Stimulated activated CD4-positive, alpha-beta T cell treated with anti-CD3 and anti-CD28 coated beads, Interleukin-2, amount 100 ng/mL, for 4 hours (primary cell): ENCODE data around the gene EDARADD.
"Not testable (repeated sequence)": the region's sequence is repeated elsewhere in the genome, so short reads cannot be mapped to it uniquely, and the experiment has no call there.

ENCODE experiments used
- DNase-seq: peaks from one replicate; pipeline ENCODE4 v3.0.0-alpha.2; 2020; ENCODE audit warnings: low read depth

Gene EDARADD

DNA sequence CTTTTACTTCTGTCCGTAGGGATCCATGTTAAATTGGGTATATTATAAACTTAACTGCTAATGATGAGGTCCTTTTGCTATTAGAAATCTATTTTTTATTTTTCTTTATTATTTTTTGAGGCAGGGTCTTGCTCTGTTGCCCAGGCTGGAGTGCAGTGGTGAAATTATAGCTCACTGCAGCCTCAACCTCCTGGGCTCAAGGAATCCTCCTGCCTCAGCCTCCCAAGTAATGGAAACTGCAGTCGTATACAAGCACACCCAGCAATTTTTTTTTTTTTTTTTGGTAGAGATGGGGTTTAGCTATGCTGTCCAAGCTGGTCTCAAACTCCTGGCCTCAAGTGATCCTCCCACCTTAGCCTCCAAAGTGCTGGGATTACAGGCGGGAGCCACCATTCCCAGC is 95.1 kb downstream of the EDARADD start:
- not testable (repeated sequence) for DNase-seq

DNA sequence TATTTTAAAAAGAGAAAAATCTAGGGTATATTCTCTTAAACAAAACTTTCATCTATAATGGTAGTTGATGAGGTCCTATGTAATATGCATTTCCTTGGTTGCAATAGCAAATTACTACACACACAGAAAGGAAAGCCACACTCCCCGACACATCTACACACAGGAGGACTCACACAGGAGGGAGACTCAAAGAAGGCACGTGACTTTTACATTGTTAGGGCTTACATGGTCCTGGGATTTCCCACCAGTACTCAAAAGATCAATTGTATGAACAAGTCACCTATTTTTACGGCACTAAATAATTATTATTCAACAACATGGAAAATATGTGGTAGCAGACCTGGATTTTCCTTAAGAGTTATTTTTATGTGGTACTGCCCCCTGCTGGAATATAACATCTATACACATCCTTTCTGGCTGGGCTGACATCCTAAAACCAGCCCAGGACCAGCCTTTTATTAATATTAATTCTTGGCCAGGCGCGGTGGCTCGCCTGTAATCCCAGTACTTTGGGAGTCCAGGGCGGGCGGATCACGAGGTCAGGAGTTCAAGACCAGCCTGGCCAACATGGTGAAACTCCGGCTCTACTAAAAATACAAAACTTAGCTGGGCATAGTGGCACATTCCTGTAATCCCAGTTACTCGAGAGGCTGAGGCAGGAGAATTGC is 95.8 kb downstream of the EDARADD start:
- DNase-seq: no peak

DNA sequence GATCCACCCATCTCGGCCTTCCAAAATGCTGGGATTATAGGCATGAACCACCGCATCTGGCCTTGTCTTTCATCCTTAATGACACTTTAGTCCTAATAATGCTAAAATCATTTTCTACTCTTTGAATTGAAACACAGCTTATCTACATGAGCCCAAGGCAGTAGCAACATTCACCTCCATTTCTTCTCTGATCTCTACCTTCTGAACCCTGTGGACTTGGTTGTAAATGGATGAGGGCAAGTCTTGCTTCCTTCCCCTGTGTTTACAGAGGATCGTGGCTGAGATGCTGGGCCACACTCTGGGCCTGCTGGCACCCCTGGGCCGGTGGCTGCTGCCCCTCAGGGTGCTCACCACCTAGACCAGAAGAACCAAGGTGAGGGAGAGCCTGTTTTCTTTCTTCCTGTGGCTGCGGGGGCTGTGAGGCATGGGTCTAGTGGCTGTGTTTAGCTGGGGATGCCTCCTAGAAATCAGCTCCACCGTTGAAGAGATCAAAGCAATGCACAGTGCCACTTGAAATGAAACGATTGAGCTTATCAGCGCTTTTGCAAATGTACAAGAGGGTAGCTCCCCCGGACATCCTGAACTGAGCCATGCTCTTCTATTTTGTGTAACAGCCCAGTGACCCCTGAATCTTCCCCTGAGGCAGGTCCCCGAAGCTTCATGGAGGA is 97.5 kb downstream of the EDARADD start:
- DNase-seq: no peak

DNA sequence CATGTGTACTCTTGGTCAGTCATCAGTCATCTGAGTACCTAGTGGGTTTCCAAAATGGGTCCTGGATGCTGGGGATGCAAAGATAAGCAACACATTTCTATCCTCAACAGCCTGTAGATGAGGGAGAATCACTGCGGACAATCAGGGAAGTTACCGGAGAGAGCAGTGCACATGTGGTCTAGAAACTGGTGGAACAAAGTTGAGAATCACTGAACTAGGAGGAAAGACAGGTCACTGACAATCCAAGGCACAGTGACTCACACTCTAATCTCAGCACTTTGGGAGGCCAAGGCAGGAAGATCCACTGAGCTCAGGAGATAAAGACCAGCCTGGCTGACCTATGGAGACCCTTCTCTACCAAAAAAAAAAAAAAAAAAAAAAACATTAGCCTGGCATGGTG is 98.3 kb downstream of the EDARADD start:
- no peak for DNase-seq

DNA sequence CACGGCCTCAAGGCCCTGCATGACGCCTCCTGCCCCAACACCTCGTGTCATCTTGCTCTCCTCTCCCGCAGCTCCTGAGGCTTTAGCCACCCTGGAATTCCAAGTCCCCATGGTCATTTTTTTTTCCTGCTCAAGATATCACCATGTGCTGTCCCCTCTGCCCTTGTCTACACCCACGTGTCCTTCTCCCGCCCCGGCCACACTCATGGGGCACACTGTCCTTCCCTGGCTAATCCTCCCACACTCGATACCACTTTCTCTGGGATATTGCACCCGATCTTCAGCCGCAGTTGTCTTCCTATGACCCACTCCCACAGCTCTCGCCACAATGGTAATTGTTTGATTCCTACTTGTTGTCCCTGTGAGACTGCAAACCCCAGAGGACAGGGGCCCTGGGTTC is 100.0 kb downstream of the EDARADD start:
- DNase-seq: no peak

DNA sequence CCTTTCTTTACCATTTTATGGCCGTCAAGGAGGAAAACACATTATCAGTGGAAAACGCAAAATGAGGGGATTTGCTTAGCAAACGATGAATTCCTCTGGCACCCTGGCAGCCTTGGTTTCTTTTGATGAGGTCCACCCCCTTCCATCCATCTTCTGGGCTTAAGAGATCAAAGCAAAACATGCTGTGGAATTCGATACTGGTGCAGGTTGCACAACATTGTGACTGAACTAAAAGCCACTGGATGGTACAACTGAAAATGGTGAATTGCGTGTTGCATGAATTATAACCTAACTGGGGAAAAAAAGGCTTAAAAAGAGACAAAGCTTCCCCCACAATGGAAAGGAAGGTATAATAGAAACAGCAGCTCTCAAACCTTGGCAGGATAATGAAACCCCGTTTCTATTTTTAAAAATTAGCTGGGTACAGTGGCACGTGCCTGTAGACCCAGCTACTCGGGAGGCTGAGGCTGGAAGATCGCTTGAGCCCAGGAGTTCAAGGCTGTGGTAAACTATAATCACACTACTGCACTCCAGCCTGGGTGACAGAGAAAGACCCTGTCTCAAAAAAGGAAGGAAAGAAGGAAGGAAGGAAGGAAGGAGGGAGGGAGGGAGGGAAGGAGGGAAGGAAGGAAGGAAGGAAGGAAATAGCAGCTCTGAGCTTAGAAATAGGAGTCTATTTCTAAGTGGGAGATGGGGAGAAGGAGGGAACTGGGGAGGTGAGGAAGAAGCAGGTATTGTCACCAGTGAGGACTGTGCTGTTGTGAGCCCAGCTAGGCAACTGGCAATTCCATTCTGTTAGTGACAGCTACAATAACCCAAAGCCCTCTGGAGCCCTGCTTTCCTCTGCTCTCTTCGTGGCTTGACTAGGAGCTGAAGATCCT is 100.7 kb downstream of the EDARADD start:
- no peak for DNase-seq

DNA sequence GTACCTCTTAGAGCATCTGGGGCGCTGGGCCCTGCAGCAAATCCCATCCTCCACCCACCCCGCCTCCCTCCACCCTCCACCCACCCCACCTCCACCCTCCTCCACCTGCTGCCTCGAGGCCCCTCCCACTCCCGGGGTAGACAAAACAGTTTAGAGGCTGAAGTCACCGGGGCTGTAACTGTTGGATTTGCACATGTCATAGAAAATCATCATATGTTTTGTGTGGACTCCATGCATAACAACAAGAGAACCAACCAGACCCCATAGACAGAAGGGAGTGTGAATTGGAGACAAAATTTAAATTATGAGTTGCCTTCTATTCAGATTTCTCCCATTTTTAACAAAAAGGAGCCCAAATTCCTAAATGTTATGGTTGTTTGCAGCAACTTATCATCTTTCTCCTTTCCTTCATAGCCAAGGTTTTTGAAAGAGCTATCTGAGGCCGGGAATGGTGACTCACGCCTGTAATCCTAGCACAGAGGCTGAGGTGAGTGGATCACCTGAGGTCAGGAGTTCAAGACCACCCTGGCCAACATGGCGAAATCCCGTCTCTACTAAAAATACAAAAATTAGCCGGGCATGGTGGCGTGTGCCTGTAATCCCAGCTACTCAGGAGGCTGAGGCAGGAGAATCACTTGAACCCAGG is 101.5 kb downstream of the EDARADD start:
- no peak for DNase-seq

DNA sequence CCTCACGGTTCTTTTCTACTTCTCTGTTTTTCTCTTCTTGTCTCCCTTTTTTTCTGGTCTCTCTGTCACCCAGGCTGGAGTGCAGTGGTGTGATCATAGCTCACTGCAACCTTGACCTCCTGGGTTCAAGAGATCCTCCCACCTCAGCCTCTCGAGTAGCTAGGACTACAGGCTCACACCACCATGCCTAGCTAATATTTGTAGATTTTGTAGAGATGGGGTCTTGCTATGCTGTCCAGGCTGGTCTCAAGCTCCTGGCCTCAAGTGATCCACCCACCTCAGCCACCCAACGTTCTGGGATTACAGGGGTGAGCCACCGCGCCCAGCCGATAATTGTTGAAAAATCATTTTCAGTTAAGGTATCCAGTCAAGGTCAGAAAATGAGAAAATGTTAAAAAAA is 103.8 kb downstream of the EDARADD start:
- DNase-seq: no peak

DNA sequence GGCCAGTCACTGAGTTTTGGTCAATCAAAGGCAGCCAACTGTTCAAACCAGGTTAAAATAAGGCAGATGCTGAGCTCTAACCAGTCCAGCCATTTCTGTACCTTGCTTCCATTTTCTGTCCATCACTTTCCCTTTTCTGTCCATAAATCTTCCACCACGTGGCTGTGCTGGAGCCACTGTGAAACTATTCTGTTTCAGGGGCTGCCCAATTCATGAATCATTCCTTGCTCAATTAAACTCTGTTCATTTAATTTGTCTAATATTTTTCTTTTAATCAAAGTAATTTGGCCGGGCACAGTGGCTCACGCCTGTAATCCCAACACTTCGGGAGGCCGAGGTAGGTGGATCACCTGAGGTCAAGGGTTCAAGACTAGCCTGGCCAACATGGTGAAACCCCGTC is 107.0 kb downstream of the EDARADD start:
- DNase-seq: no peak

DNA sequence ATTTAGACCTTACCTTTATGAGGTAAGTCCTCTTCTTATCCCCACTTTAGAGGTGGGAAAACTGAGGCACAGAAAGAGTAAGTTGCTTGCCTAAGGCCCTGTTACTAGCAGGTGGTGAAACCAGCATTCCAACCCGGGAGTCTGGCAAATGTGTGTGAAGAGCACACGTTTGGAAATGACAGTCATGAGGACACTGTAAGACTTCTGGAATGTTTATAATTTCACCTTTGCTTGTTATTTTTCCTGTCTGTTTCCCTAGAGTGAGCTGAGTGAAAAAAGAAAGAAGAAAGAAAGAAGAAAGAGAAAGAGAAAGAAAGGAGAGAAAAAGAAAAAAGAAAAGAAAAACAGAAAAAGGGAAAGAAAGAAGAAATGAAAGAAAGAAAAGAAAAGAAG is 108.5 kb downstream of the EDARADD start:
- DNase-seq: no peak

DNA sequence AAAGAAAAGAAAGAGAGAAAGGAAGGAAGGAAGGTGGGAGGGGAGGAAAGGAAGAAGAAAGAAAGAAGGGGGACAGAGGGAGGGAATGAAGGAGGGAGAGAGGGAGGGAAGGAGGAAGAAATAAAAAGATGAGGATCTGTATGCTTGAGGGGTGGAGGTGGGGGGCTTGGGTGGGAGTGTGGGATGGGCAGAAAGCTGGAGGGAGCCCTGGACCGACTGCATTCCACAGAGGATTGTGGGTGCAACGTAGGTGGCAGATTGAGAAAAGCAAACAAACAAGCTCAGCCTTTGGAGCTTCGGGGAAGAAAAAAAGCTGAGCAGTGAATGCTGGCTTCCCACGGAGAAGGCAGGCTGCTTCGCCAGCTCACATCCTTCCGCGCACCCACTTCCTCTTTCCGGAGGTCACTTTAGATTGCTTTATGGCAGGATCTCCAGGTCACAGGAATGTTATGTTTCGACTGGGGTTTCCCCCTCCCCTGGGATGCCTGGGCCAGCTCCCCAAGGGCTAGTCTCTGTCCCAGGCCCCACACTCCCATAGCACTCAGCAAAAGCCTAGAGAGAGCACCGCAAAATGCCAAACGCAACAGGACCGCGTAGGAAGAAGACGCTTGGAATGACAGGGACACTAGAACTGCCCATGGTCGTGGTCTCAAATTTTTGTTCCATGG is 109.0 kb downstream of the EDARADD start:
- no peak for DNase-seq

DNA sequence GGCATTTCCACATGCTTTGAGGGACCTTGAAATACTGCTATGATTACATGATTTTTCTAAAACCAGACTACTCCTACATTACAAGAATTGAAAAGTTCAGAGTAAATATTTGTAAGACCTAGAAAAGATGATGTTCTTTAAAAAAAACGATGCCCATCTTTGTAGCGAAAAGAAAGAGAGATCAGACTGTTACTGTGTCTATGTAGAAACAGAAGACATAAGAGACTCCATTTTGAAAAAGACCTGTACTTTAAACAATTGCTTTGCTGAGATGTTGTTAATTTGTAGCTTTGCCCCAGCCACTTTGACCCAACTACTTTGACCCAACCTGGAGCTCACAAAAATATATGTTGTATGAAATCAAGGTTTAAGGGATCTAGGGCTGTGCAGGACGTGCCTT is 110.3 kb downstream of the EDARADD start:
- DNase-seq: not testable (repeated sequence)

DNA sequence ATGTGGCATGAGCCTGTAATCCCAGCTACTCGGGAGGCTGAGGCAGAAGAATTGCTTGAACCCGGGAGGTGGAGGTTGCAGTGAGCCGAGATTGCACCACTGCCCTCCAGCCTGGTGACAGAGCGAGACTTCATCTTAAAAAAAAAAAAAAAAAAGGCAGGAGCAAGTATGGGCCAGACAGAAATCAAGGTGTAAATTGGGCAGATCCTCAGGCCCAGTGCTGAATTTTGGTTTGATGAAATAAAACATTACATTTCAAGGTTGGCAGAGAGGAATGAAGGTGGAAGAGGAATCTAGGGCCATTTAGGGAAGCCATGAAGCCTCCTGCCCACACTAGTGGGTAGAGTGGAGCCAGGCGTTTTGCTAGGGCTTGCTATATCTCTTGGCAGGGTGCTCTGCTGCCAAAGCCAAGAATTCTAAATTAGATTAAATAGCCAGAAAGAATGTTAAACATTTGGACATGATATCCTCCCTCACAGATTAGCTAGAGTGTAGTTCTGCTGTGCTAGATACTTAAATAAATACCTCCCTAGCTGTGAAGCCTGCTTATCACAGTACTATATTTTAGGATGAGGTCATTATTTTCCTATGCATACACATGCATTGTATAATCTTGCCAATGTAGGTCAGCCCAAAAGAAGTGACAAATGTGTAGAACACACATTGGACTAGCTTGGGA is 113.1 kb downstream of the EDARADD start:
- no peak for DNase-seq

DNA sequence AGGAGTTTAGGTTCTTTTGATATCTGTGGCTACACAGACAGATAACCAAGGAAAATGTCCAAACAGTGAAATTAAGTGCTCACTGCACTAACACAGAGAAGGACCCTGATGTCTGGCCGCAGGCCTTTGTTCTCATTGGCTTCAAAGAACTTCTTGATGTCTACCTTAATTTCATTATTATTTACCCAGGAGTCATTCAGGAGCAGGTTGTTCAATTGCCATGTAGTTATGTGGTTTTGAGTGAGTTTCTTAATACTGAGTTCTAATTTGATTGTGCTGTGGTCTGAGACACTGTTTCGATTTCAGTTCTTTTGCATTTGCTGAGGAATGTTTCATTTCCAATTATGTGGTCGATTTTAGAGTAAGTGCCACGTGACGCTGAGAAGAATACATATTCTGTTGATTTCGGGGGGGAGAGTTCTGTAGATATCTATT is 114.5 kb downstream of the EDARADD start:
- DNase-seq: no peak

DNA sequence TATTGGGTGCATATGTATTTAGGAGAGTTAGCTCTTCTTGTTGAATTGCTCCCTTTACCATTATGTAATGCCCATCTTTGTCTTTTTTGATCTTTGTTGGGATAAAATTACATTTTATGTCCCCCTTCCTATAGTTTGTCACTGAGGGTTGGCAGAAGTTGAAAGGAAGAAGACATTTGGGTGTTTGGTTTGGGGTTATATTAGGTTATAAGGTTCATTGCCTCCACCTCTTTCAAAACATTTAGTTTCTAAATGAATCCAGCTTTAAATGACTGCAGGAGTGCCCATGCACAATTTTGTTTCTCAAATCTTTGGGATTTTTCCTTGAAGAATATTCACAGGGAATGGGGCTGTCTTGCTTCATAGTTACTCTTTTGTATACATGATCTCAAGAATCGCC is 115.1 kb downstream of the EDARADD start:
- DNase-seq: no peak

DNA sequence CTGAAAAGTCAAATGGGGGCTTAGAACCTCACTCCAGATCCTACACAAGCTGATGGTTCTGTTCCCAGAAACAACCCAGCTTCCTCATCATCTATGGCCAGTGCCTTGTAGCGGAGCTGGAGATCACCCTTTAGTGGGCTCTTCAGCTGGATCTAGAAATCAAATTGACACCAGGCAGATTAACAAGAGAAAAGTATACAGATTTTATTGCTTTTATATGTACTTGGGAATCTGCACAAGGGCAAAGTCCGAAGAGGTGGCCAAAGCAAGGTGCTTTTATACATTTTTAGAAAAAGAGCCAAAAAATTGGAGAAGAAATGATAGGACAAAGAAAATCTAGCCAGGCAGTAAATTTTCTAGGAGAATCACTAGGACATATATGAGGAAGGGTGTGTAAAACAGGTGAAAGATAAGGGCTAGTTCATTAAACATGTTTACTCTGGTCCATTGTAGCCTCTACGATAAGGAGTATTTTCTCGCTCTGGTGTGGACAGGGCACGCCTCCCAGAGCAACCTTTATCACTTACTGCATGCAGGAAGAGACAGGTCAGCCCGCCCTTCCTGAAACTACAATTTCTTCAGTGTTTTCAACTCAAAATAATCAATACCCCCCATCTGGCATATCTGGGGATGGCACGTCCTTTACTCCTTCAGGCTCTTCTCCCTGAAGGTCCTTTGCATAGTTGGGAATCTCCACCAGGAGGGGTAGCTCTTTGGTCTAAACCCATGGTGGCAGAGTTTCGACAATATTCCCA is 115.7 kb downstream of the EDARADD start:
- DNase-seq: no peak

DNA sequence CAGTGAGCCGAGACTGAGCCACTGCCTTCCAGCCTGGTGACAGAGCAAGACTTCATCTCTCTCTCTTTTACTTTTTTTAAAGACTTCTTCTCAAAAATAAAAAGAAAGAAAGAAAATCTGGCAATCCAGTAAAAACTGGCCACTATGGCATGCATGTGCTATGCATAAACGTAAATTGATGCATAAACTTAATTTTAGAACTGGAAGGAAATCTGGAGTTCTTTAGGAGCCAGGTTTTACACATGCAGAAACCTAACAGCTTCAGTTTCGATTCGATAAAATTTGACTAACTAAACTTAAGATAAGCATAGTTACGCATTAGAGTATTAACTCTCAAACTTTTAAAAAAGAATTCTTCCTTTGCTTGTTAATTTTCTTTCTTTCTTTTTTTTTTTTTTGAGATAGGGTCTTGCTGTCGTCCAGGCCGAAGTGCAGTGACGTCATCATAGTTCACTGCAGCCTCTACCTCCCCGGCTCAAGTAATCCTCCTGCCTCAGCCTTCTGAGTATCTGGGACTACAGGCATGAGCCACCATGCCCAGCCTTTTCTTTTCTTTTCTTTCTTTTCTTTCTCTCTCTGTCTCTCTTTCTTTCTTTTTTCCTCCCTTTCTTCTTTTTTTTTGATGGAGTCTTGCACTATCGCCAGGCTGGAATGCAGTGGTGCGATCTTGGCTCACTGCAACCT is 117.8 kb downstream of the EDARADD start:
- DNase-seq: no peak

DNA sequence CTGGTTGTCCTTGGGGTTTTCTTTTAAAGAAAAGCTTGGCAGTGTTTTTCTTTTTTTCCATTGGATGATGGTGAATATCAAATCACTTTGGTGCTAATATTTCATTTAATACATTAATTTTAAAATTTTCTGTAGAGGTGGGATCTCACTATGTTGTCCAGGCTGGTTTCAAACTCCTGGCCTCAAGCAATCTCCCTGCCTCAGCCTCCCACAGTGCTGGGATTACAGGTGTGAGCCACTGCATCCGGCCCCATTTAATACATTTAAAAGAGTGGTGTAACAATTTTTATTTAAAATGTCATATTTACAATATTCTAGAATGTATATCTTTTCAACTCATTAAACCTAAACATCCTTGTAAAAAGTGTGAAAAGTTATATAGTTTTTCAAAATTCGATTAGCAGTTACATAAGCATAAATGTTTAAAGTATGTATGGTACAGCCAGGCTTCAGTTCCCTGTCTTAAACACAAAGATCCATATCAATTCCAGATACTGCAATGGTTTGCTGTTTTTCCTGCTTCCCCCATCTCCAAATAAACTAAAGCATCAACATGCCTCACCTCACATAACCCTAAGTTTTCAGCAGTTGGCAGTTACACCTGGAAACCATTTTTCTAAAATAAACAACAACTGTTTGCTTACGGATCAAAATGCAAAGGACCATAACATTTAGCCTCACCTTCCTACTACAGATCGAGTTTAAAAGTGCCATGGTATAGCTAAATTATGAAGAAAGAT is 120.8 kb downstream of the EDARADD start:
- DNase-seq: no peak

DNA sequence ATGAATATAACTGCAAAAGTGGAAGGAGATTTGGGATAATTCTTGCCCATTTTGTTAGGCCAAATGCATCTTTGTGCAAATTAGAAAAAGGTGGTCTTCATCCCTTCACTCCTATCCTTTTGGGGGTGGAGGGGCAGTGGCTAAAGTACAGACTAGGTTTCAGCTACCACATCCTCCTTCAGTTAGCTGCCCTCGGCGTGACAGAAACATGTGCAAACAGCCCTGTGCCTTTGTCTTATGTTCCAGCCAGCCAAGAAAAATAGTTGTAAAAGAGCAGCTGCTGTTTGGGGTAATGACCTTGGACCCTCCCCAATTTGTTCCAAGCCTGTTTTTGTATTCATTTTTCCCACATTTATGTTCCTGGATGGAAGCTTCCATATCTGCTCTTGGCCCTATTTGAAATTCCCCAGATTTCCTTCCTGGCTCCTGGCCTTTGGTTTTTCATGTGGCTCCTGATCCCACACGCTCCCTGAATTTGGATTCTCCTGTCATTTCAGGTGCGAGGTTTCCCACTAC is 121.4 kb downstream of the EDARADD start:
- no peak for DNase-seq
